NCI-H2029 (cell line): ENCODE results near the gene EXOC6B.
A peak's percentile ranks its signal among the peaks of the same experiment; 100 is the strongest.

Source experiments
- DNase-seq: peaks from one replicate; lab custom pipeline; 2025; lab: John Stamatoyannopoulos, UW

The EXOC6B gene

GRCh38 chr2:72144632-72145288 lies 681.1 kb downstream of the EXOC6B start:
- DNase-seq: no peak

- DNase-seq: no peak
These were observed 681.6 kb downstream of the EXOC6B start for GRCh38 chr2:72144274-72144631.

- no peak for DNase-seq
These were observed 682.2 kb downstream of the EXOC6B start for GRCh38 chr2:72143441-72144273.

GRCh38 chr2:72142570-72143440 lies 683.0 kb downstream of the EXOC6B start:
- DNase-seq: no peak

DNA sequence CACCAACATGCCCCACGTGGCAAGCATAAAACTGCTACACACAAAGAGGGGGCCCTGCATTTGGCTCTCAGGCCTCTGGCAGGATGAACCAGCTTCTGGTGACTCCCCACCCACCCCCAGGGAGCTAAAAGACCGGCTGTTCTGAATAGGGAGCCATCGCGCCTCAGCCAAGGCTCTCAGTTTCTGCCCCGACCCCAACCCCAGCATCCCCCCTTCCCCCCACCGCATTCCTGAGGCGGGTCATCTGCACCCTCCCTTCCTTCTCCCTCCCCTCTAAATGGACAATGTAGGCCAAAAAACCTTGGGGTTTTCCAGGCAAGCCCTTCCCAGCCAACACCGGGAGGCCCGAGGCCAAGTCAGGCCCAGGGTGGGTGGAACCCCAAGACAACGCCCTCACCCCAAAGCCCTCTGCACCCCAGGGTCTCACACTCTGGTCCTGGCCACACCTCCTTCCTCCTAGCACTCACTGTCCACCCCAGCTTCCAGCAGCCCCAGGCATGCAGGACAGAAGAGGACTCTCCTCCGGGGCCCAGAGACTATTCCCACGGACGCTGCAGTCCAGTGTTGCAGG lies 683.9 kb downstream of the EXOC6B start:
- no peak for DNase-seq

- DNase-seq: no peak
These were observed 684.7 kb downstream of the EXOC6B start for GRCh38 chr2:72141032-72141645.

- no peak for DNase-seq
These were observed 685.2 kb downstream of the EXOC6B start for GRCh38 chr2:72140621-72140960.

DNA sequence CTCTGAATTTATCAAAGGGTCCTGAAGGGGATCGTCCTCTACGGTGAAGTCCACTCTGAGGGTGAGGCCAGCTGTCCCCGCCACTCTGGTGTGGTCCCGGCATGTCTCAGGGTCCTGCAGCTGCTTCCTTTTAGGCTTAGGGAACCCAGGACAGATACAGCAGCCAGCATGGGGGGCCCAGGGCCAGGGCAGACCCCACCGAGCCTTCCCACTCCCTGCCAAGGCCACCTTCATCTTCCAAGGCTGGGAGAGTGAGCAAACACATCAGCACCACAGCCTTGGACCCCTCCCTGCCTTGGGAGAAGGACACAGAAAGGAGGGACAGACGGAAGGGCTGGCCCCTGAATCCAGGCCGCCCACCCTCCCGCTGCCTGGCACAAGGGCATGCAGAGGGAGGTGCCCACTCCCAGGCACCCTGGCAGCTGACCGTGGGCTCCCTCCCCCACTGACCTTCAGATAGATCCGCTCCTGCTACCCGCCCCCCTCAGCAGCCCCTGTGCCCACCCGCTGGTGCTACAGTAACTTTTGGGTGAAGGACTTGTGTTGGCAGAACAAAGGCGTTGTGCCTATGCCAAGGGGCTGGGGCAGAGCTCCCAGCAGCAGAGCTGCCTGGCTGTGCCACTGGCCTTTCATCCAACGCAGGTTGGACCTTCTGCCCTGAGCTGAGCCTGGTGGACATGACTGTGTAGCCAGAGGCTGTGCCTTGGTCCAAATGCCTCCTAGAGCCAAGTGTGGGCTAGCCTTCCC lies 685.8 kb downstream of the EXOC6B start:
- DNase-seq: no peak

DNA sequence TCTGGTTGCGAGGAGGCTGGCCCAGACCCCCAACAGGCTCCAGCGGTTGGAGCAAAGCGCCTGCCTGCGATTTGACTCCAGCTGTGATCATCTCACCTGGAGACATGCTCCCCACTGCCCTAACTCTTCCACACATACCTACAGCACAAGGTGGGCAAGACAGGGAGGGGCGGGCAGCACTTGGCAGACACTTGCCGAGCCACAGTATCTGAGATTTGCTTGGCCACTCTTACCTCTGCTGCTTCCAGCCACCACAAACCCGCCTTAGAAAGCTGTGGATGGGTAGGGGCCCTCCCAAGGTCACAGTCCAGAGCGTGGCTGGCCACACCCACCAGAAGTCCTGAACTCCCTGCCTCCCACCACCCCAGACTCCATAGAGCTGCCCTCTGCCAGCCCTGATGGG lies 686.4 kb downstream of the EXOC6B start:
- DNase-seq: no peak

DNA sequence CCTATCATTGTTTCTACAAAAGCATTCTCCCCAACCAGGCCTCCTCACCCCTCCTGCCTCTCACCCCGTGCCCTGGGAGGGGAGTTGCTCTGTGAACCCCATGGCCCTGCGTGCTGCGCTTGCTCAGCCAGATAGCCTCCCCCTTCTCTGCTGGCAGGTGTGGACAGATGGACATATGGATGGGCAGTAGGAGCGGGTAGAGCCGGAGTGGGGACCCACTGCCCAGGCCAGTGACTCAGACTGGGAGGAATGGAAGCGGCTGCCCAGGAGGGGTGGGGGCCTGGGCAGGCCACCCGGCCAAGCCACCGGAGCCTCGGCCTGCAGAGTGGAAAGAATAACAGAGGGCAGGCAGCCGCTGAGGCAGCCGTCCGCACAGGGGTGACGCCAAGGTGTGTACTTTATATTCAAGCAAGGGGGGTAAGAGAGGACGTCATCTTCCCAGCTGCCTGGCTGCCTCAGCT lies 686.9 kb downstream of the EXOC6B start:
- no peak for DNase-seq

DNA sequence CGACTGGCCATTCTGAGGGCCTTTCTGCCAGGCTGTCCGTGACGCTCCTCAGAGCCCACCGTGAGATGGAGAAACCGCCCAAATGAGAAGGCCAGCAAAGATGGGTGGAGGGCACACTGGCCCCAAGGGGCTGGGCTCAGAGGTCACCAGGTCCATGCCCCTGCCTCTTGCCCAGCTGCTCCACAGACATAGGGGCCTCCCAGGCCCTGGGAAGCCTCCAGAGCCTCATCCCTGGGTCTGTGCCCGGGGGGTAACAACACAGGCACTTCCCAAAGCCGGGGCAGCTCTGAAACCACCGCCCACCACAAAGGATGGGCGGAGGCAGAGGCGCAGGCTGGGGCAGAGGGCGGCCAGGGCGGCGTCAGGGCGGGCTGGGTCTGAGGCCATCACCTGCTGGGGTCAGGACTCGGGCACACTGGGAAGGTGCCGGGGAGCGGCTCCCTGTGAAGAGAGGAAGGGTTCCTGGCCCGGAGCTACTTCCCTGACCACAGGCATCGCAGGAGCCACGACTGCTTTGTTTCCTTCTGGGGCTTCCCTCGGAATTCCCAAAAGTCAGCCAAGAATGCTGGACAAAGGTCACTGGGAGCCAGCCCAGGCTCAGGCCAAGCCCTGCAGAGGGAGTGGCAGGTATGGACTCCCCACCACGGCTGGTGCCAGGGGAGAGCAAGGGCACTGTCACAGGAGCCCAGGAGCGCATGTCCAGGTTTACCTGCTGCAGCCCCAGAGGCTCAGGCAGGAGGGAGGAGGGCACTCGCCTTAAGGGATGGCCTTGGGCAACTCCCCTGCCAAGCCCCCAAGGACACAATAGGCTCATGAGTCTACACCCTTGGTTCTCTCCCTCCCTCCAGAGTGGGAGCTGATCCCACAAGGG lies 687.6 kb downstream of the EXOC6B start:
- no peak for DNase-seq

DNA sequence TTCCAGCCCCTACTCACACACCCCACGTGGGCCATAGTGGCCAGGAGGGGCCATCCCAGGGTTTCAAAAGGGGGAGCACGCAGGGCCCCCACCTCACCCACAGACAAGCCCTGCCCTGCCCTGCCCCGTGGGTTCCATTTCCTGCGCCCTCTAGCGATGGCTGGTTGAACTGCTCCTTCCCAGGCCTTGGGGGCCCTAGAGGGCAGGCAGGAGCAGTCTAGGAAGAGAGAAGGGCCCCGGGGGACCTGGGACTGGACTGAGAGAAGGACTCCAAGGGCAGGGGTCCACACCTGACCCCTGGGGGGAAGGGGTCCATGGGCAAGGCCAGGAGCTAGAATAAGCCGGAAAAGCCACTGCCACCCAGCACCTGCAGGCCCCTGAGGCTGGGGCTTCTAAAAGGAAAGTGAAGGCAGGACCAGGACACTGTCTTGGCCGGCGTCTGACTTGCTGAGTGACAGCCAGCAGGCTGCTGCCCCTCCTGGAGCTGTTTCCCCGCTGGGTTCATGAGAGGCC lies 688.3 kb downstream of the EXOC6B start:
- DNase-seq: peak; percentile 15

DNA sequence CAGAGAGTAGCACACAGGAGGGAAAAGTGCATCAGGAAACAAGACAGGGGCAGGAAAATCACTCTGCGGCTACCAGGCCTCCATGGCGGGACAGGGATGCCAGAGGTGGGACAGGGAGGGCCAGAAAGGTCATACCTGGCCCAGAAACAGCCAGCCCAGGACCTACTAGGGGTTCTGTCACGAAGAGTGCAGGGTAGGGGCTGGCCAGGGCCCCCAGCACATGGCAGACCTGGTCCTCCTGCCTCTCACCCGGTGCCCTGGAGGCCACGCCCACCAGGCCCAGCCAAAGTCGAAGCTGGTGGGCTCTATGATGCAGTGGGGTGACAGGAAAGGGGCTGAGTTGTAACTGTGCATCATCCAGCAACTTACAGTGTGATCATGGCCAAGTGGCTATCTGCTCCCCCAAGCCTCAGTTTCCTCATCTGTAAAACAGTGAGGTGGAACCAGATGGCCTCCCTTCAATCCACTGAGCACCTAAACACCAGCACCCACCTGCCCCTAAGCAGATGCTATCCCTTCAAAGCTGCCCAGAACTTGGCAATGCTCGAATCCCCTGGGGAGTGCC lies 688.8 kb downstream of the EXOC6B start:
- no peak for DNase-seq

DNA sequence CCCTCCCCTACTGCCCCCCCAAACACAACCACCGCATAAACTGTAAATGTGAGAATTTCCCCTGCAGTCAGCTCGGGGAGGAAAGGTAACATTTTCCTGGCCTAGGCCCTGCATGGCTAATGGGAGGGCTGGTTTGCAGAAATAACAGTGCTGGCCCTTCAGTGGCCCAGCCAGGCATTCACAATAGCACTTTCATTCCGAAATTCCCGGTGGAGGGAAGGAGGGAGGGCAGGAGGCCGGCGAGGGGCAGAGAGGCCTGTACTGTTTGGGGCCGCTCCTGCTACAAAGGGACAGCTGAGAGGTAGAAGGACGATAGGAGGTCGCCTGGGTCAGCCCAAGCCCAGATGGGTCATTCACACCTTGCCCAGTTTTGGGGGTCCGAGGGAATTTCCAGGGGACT lies 689.5 kb downstream of the EXOC6B start:
- no peak for DNase-seq

DNA sequence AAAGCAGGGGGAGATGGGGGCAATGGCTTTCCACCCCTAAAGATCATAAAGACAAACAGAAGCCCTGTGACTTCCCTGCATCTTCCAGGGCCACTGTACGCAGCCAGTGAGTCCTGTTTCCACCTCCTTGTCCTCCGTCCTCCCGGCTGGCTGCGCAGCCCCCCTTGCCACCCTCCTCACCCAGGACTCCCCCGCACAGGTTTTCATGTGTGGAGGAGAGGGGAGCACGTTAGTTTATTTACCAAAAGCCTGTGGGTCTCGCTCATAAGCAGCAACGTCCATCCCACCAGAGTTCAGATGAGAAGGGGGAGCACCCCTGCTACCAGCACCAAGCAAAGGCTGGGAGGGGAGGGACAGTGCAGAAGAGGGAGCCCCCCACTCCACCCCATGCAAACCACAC lies 689.9 kb downstream of the EXOC6B start:
- no peak for DNase-seq

GRCh38 chr2:72134997-72135800 lies 690.6 kb downstream of the EXOC6B start:
- no peak for DNase-seq

- DNase-seq: no peak
These were observed 691.3 kb downstream of the EXOC6B start for GRCh38 chr2:72134408-72134996.

GRCh38 chr2:72133721-72134407 lies 692.0 kb downstream of the EXOC6B start:
- DNase-seq: no peak
